KMS-11 (cell line): Measurements from ENCODE around the gene AMER2.

Experiments used
- H2AFZ ChIP-seq: fragments of 200-600 bp; sonication (generic); 2 replicates; pipeline ENCODE4 v1.6.1; 2016; ENCODE audit warnings: antibody characterized with exemption, mixed run types, low read depth
- H3K27ac ChIP-seq: fragments of 200-600 bp; sonication (generic); 2 replicates; pipeline ENCODE4 v1.6.1; 2016; ENCODE audit warnings: mild to moderate bottlenecking, mixed run types
- H3K27me3 ChIP-seq: fragments of 200-600 bp; sonication (generic); 2 replicates; pipeline ENCODE4 v1.6.1; 2017; ENCODE audit warnings: mild to moderate bottlenecking, low read depth, mixed run types, moderate library complexity; ENCODE audit not compliant: insufficient read depth
- H3K36me3 ChIP-seq: fragments of 200-600 bp; sonication (generic); 2 replicates; pipeline ENCODE4 v1.6.1; 2017; ENCODE audit warnings: mild to moderate bottlenecking, mixed run types; ENCODE audit not compliant: insufficient read depth
- H3K4me1 ChIP-seq: fragments of 200-600 bp; sonication (generic); 2 replicates; pipeline ENCODE4 v1.6.1; 2016; ENCODE audit warnings: mild to moderate bottlenecking, low read depth, mixed run types; ENCODE audit not compliant: poor library complexity, severe bottlenecking
- H3K4me2 ChIP-seq: fragments of 200-600 bp; sonication (generic); 2 replicates; pipeline ENCODE4 v1.7.0; 2016; ENCODE audit warnings: mild to moderate bottlenecking, mixed run types
- H3K4me3 ChIP-seq: fragments of 200-600 bp; sonication (generic); IDR thresholded peaks from 2 replicates; pipeline ENCODE4 v1.6.1; 2017; ENCODE audit warnings: low read depth, low read length, mixed read lengths; ENCODE audit not compliant: insufficient read depth
- H3K79me2 ChIP-seq: fragments of 200-600 bp; sonication (generic); 2 replicates; pipeline ENCODE4 v1.6.1; 2016; ENCODE audit warnings: low read depth, mixed run types; ENCODE audit not compliant: insufficient read depth
- H3K9ac ChIP-seq: fragments of 200-600 bp; sonication (generic); 2 replicates; pipeline ENCODE4 v1.6.1; 2016; ENCODE audit warnings: mild to moderate bottlenecking, mixed run types
- H4K20me1 ChIP-seq: fragments of 200-600 bp; sonication (generic); 2 replicates; pipeline ENCODE4 v1.6.1; 2016; ENCODE audit warnings: mild to moderate bottlenecking, mixed run types; ENCODE audit not compliant: insufficient read depth
- CTCF ChIP-seq: fragments of 200-600 bp; sonication (generic); conservative IDR thresholded peaks from 2 replicates; pipeline ENCODE4 v1.6.1; 2017; ENCODE audit warnings: low read depth, mild to moderate bottlenecking, antibody characterized with exemption, low read length, moderate library complexity, mixed read lengths

AMER2 gene

DNA sequence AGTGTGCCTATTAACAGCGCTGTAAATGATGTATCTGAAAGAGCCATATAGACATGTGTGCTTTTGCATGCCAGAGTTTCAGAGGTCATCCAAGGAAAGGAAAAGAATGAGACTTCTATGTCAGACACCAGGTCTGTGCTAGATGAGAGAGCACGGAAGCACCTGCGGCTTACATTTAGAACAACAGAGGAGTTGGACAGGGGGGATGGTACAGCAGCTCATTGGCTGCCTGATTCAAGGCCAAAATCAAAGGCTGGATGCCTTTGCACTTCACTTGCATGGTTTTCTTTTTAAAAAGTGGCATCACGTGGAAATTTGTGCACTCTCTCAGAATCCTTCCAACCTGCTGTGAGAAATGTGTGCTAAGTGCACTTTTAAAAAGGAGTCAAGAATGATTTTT, 32.8 kb upstream of the AMER2 start:
- no peaks in the 10 kb centered on the region for H3K36me3 ChIP-seq
- TF ChIP-seq CTCF, result no peak
- H3K27ac ChIP-seq, result no peak overlapping the region
- no peak overlapping the region for H3K9ac ChIP-seq
- no peaks in the 10 kb centered on the region for H3K27me3 ChIP-seq
- H4K20me1 ChIP-seq, result no peaks in the 10 kb centered on the region
- H2AFZ ChIP-seq, result no peak overlapping the region
- no peaks in the 10 kb centered on the region for H3K4me1 ChIP-seq
- H3K79me2 ChIP-seq, result no peaks in the 10 kb centered on the region
- no peak overlapping the region for H3K4me2 ChIP-seq
- H3K4me3 ChIP-seq, result no peak overlapping the region

GRCh38 chr13:25203127-25203740, 31.1 kb upstream of the AMER2 start:
- TF ChIP-seq CTCF, result no peak
- no peaks in the 10 kb centered on the region for H3K36me3 ChIP-seq
- no peak overlapping the region for H2AFZ ChIP-seq
- H3K4me3 ChIP-seq, result no peak overlapping the region
- H3K27ac ChIP-seq, result no peak overlapping the region
- H3K4me2 ChIP-seq, result no peak overlapping the region
- no peak overlapping the region for H3K9ac ChIP-seq
- H4K20me1 ChIP-seq, result no peaks in the 10 kb centered on the region
- H3K27me3 ChIP-seq, result no peaks in the 10 kb centered on the region
- H3K79me2 ChIP-seq, result no peaks in the 10 kb centered on the region
- no peaks in the 10 kb centered on the region for H3K4me1 ChIP-seq

- H3K27ac ChIP-seq, result no peak overlapping the region
- H3K4me1 ChIP-seq, result no peaks in the 10 kb centered on the region
- no peak overlapping the region for H3K4me2 ChIP-seq
- H4K20me1 ChIP-seq, result no peaks in the 10 kb centered on the region
- no peaks in the 10 kb centered on the region for H3K27me3 ChIP-seq
- no peaks in the 10 kb centered on the region for H3K36me3 ChIP-seq
- H3K79me2 ChIP-seq, result no peaks in the 10 kb centered on the region
- no peak for TF ChIP-seq CTCF
- H3K9ac ChIP-seq, result no peak overlapping the region
- H3K4me3 ChIP-seq, result no peak overlapping the region
- H2AFZ ChIP-seq, result no peak overlapping the region
These were observed 28.7 kb upstream of the AMER2 start for GRCh38 chr13:25200783-25201182.

DNA sequence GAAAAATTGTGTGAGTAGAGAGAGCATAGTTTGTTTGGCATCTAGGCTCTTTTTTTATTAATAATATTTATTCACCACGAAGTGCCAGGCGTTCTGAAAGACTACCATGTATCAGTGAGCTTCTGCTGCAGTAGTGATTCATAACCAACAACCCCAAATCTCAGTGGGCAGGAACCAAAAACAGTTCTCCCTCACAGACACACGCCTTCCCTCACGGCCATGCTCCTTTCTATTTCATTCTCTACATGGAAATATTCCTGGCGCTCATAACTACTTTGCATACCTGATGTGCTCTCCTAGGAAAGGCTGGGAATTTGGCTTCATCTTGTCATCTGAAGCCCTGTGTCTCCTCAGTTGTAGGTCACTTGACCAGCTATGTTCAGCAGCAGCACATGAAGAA, 26.6 kb upstream of the AMER2 start:
- no peak overlapping the region for H3K4me3 ChIP-seq
- H3K9ac ChIP-seq, result no peak overlapping the region
- H3K27ac ChIP-seq, result no peak overlapping the region
- no peaks in the 10 kb centered on the region for H4K20me1 ChIP-seq
- H2AFZ ChIP-seq, result no peak overlapping the region
- H3K4me1 ChIP-seq, result no peaks in the 10 kb centered on the region
- H3K79me2 ChIP-seq, result no peaks in the 10 kb centered on the region
- no peak overlapping the region for H3K4me2 ChIP-seq
- H3K36me3 ChIP-seq, result no peaks in the 10 kb centered on the region
- no peaks in the 10 kb centered on the region for H3K27me3 ChIP-seq
- TF ChIP-seq CTCF, result no peak
